B cell (primary cell): ENCODE results near the gene LRRC8D.

Source experiments
- EZH2 ChIP-seq: IDR thresholded peaks from 2 replicates; pipeline ENCODE4 v1.6.1; 2012; ENCODE audit warnings: borderline replicate concordance, low read depth, mild to moderate bottlenecking, moderate library complexity, low read length; ENCODE audit not compliant: insufficient read depth, poor library complexity, severe bottlenecking
- TF ChIP-seq, protein P1 (sequence below): fragments of 200-600 bp; IDR thresholded peaks from one replicate; pipeline ENCODE4 v1.8.0; 2022; ENCODE audit warnings: antibody characterized with exemption, mild to moderate bottlenecking

- TF ChIP-seq, protein P1, sequence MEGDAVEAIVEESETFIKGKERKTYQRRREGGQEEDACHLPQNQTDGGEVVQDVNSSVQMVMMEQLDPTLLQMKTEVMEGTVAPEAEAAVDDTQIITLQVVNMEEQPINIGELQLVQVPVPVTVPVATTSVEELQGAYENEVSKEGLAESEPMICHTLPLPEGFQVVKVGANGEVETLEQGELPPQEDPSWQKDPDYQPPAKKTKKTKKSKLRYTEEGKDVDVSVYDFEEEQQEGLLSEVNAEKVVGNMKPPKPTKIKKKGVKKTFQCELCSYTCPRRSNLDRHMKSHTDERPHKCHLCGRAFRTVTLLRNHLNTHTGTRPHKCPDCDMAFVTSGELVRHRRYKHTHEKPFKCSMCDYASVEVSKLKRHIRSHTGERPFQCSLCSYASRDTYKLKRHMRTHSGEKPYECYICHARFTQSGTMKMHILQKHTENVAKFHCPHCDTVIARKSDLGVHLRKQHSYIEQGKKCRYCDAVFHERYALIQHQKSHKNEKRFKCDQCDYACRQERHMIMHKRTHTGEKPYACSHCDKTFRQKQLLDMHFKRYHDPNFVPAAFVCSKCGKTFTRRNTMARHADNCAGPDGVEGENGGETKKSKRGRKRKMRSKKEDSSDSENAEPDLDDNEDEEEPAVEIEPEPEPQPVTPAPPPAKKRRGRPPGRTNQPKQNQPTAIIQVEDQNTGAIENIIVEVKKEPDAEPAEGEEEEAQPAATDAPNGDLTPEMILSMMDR = no peak
- TF ChIP-seq EZH2 = no peak
Observed at GRCh38 chr1:89955311-89956205, 134.7 kb downstream of the LRRC8D start.
